HEK293T (cell line): Measurements from ENCODE around the gene NAALADL2.

Experiments used
- ARNT ChIP-seq: fragments of 450-650 bp; IDR thresholded peaks from 2 replicates; pipeline ENCODE4 v1.6.1; 2017; ENCODE audit warnings: mild to moderate bottlenecking
- ELF4 ChIP-seq: fragments of 450-650 bp; IDR thresholded peaks from 2 replicates; pipeline ENCODE4 v1.6.1; 2017; ENCODE audit warnings: antibody characterized with exemption
- FOXM1 ChIP-seq: fragments of 450-650 bp; IDR thresholded peaks from 2 replicates; pipeline ENCODE4 v1.6.1; 2017; ENCODE audit warnings: mild to moderate bottlenecking, borderline replicate concordance
- L3MBTL2 ChIP-seq: fragments of 450-650 bp; conservative IDR thresholded peaks from 2 replicates; pipeline ENCODE4 v1.6.1; 2016; ENCODE audit warnings: mild to moderate bottlenecking
- SP1 ChIP-seq: fragments of 450-650 bp; IDR thresholded peaks from 2 replicates; pipeline ENCODE4 v1.6.1; 2017
- TARDBP ChIP-seq: fragments of 450-650 bp; IDR thresholded peaks from 2 replicates; pipeline ENCODE4 v1.6.1; 2016
- ZNF384 ChIP-seq: fragments of 450-650 bp; IDR thresholded peaks from 2 replicates; pipeline ENCODE4 v1.6.1; 2016

GRCh38 chr3:175422744-175423143 lies 563.6 kb downstream of the NAALADL2 start:
- TF ChIP-seq ELF4 (no peak), ARNT (no peak), ZNF384 (no peak), FOXM1 (no peak), L3MBTL2 (no peak), TARDBP (no peak), SP1 (no peak)
